Vagina (tissue), 2 donors: ENCODE data around the gene ZNF592.

Experiments
- POLR2A ChIP-seq, 2 donors: fragments of 450-650 bp; IDR thresholded peaks; one replicate each; pipeline ENCODE4 v1.6.1; 2017; ENCODE audit warnings: antibody characterized with exemption in 2 of 2, mild to moderate bottlenecking in 2 of 2, moderate library complexity in 2 of 2
- POLR2AphosphoS5 ChIP-seq, 2 donors: sonication (generic); formaldehyde crosslinking; IDR thresholded peaks; one replicate each; pipeline ENCODE4 v1.9.0; 2017; ENCODE audit warnings: antibody characterized with exemption in 2 of 2, mild to moderate bottlenecking in 2 of 2, low read depth in 1 of 2; ENCODE audit not compliant: insufficient read depth in 1 of 2
- TF ChIP-seq, protein P1 (sequence below), 3 experiments: fragments of 450-650 bp in 2 of 3; fragments of 200-600 bp in 1 of 3; sonication (generic) in 1 of 3; IDR thresholded peaks; one replicate each; pipeline ENCODE4 v1.5.1; 2017 to 2019; ENCODE audit warnings: antibody characterized with exemption in 3 of 3, mild to moderate bottlenecking in 2 of 3, moderate library complexity in 2 of 3

DNA sequence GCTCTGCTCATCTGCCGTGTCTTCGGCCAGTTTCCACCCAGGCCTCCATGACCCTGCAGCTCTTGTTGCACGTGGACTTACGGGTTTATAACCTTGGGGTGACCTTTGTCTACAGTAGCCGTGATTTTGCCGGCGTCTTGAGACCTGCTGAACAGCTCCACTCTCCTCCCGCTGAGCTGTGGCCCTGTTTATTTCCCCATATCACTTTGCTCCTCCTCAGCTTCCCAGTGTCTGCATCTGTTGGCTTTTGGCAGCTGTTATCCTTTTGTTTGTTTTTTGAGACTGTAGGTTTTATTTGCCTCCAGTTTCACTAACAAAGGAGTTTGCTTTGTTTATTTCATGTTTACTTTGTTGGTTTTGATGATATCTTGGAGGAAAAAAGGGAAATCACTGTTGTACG, 106.7 kb downstream of the ZNF592 start:
- TF ChIP-seq POLR2A (IDR thresholded peaks at IDR 0.05) (no peak), POLR2AphosphoS5 (IDR thresholded peaks at IDR 0.05; ENCODE audit: insufficient read depth in 1 of 2, low read depth in 1 of 2) (no peak)
- TF ChIP-seq, protein P1, sequence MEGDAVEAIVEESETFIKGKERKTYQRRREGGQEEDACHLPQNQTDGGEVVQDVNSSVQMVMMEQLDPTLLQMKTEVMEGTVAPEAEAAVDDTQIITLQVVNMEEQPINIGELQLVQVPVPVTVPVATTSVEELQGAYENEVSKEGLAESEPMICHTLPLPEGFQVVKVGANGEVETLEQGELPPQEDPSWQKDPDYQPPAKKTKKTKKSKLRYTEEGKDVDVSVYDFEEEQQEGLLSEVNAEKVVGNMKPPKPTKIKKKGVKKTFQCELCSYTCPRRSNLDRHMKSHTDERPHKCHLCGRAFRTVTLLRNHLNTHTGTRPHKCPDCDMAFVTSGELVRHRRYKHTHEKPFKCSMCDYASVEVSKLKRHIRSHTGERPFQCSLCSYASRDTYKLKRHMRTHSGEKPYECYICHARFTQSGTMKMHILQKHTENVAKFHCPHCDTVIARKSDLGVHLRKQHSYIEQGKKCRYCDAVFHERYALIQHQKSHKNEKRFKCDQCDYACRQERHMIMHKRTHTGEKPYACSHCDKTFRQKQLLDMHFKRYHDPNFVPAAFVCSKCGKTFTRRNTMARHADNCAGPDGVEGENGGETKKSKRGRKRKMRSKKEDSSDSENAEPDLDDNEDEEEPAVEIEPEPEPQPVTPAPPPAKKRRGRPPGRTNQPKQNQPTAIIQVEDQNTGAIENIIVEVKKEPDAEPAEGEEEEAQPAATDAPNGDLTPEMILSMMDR (IDR thresholded peaks at IDR 0.05) = no peak
